ENCODE data around the gene SOX21.

SOX21 gene

DNA sequence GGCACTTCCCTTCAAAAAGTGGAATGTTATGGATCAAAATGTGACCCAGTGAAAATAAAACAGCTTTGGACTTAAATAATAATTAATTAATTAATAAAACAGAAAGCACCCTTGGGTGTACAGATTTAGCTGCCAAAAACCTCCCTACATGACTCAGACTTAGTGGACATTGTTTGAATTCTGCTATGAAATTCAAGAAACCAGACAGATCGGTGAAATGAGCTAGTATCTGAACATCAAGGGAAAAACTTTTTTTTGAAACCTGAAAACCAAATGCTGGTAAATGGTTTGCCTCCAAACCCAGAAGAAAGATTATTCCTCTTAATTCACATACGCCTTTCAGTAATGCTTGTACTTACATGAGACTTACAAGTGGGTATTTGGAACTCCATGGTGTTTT is 33.5 kb downstream of the SOX21 start:
- no peak for DNase-seq (ENCODE audit: low read depth)

DNA sequence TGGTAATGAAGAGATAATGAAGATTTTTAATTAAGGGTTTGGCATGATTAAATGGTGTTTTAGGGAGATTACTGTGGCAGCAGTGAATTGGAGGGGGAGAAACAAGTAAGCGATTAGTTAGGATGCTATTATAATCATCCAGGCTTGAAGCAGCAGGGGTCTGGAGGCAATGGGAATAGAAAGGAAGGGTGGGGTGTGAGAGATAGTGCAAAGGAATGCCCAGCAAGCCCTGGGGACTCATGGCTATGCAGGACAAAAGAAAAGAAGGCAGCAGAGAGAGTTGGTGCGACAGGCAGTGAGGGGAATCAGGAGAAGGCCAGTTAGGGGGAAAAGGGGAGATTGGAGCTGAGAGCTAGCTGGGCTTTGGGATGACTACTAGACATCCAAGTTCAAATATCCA is 34.5 kb downstream of the SOX21 start:
- DNase-seq (ENCODE audit: low read depth): no peak

DNA sequence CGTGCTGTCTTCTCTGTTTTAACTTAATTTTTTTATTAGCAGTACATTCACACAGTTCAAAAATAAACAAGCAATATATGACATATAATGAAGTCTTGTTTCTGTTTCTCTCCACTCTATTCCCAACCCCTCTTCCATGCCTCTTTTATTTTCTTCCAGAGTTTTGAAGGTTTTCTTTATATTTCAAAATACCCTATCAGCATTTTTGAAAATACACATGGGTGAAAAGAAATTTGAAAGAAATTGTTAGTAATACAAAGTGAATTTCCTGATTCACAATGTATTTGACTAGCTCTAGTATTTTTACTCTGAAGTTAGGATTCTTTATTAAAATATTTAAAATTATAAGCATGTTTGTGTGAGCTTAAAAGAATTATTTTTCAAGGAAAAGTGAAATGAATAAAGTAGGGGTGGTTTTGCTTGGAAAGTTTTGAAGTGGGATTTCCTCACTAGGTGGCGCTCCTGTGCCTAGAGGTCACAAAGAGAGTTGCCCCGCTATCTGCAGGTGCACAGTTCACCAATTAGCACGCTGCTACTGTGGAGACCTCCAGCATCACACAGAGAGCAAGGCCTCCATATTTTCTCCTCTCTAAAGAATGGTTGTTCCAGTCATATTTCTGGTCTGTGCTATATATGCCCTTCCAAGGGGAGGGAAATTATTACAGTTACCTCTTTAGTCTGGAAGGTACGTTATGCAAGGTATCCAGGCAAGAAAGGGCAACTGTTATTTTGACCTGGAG is 37.6 kb downstream of the SOX21 start:
- peak; percentile 29 for DNase-seq (ENCODE audit: low read depth)

DNA sequence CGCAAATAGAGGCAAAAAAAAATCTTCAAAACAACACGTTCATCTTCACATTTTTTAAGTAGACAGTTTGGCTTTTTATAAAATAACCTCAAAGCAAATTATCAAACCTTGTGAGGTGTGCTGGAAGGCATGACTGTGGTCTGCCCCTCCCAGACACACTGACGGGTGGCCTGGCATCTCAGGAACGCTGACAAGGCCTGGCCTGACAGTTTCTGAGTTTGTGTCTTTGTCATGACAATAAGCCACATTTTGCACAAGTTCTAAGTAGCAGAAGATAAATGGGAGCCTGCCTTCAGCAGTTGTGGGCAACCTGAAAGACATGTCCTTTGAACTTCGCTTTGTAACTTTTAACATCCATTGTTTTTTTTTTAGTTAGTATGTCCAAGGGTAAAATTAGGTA is 38.5 kb downstream of the SOX21 start:
- no peak for DNase-seq (ENCODE audit: low read depth)

DNA sequence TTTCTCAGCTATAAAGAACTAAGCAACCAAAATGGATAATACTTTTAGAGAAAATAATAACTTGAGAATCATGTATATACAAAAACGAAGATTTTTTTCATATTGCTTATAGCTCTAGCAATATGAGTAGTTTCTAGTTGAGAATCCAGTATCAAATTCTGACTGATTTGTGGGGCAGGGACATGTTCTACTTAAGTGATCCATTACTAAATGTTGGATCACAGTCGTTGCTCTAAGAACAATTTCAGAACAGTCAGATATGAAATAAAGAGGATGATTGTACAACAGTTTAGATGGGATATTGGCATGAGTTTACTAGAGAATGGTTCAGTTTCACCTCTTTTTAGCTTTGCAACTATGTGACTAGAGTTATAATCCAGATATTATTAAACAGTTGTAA is 39.9 kb downstream of the SOX21 start:
- no peak for DNase-seq (ENCODE audit: low read depth)

DNA sequence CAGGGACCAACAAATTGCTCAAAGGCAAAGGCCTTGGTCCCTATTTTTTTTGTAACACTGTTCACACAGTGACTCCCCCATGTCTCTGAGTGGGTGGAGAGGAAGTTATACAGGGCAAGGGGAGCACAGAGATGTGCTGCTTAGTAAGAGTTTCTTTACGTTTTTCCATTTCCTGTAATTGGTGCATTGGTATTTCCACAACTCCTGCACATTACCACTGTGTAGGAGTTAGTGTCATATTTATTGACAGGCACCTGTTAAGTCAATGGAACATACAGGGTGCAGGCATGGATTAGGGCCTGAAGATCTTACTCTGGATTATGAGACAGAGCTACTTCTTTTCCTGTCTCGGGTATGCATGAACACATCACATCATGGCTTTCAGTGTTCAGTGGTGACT is 45.2 kb downstream of the SOX21 start:
- no peak for DNase-seq (ENCODE audit: low read depth)

DNA sequence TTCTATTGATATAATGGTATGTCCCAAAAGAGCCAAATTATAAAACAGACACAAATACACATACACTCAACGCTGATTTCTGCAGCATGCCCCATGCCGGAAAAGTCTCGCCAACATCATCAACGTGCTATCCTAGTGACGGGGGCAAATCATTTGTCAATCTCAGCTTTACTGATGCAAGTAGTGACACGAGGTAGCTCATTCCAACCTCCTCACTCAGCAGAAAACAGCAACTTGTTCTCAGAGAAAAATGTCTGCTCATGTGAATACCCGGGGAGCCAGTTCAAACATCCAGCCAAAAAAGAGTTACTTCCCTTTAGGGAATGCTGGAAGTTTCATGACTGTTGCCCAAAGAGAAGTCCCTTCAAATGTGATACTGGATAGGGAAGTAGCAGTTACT is 46.3 kb downstream of the SOX21 start:
- DNase-seq (ENCODE audit: low read depth): no peak

DNA sequence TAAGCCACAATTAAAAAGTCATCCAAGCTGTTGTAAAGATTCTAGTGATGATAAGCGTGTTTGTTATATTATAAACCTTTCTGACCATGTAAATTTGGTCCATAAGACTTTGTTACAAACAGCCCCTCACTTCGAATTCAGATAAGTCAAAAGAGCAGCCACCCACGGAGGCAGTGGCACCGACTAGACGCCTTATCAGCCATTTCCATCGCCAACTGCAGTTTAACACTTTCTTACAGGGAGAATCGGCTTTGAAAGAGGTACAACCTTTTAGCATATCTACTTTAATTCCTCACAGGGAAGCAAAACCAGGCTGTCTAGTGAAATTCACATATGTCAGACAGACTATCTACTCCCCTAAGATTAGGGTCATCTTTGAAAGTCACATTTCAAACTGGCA is 47.5 kb downstream of the SOX21 start:
- DNase-seq (ENCODE audit: low read depth): no peak

DNA sequence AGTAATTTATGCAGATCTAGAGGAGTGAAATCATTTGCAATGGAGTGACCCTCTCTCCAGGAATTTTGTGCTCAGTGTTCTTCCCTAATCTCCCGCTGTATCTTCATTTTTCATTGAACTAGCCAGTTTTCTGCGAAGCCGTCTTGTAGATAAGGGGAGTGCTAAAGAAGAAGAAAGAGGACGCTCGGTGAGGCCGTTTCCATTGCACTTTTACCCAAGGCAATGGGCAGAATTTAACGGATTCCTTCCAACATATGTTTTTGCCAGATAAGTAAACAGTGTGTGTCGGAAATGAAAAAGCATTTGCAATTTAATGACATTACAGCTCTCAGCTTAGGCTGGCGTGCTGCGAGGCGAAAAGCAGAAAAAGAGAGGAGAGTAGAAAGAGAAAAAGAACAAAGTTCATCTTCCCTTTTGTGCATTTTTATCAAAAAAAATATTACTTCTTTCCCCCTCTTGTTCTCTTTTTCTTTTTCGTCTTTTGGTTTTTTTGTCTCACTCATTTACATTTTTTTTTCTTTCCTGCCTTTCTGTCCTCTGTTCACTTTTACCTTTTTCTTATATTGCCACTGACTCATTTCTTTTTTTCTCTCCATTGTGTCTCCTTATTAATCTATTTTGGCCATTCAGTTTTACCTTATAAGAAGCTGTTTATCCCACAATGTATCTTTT is 49.9 kb downstream of the SOX21 start:
- DNase-seq (ENCODE audit: low read depth): peak; percentile 86

DNA sequence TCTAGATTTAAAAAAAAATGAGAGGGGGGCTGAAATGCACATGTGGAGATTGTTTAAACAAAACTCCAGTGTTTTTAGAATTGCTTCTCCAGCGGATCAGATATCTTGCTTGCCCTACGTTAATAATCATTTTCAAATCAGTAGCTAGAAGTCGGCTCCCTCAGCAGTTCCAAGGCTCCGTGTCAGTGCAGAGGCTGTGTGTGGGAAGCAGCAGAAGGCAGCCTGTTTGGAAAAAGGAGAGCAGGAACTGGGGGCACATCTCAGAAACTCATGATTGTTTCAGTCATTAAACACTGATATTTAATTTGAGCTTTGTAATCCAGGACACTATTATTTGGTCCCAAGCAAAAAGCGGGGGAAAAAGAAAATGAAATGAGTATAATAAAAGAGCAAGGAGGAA is 50.9 kb downstream of the SOX21 start:
- DNase-seq (ENCODE audit: low read depth): no peak

DNA sequence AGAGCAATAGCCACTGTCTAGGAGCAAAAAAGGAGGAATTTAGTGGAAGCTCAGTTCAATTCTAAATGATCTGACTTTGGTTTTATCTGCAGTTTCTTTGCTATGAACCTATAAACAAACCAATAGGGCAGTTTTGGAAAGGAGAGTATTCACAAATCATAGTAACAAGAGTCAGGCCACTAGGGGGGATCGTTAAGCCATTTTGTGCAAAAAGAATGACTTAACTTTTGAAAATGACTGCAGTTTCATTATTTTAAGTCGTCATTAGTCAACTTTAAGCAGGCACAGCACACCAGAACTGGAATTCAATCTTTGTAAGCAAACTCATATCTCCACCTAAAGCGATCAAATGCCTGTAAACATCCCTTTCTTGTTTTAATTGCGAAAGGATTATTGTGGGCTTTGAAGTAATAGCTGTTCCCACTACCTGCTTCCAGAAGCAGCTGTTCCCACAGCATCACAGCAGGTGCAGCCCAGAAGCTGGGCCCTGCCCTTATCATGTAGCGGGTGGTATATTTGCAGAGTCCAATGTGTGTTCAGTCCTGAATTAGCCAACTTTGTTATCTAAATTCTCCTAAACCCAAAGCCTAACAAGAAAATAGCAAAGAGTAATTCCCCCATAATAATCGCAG is 51.5 kb downstream of the SOX21 start:
- DNase-seq (ENCODE audit: low read depth): peak; percentile 20

Measured in CMK (cell line).